Loucy (cell line): Measurements from ENCODE around the gene EHF.

Experiments
- H2AFZ ChIP-seq: fragments of 200-600 bp; sonication (generic); 2 replicates; pipeline ENCODE4 v1.6.0; 2016; ENCODE audit warnings: antibody characterized with exemption, mild to moderate bottlenecking, low read length, moderate library complexity
- H3F3A ChIP-seq: fragments of 200-600 bp; 2 replicates; pipeline ENCODE4 v1.6.0; 2016; ENCODE audit warnings: antibody characterized with exemption, low read depth, mild to moderate bottlenecking
- H3K27me3 ChIP-seq: fragments of 200-600 bp; sonication (generic); 2 replicates; pipeline ENCODE4 v1.6.1; 2014; ENCODE audit warnings: low read length, mild to moderate bottlenecking; ENCODE audit not compliant: insufficient read depth, poor library complexity, severe bottlenecking
- H3K36me3 ChIP-seq: fragments of 200-600 bp; sonication (generic); 2 replicates; pipeline ENCODE4 v1.6.1; 2016; ENCODE audit warnings: low read length; ENCODE audit not compliant: insufficient read depth
- H3K4me1 ChIP-seq: fragments of 200-600 bp; sonication (generic); 2 replicates; pipeline ENCODE4 v1.5.1; 2014; ENCODE audit warnings: low read length, mild to moderate bottlenecking; ENCODE audit not compliant: insufficient read depth, poor library complexity, severe bottlenecking
- H3K4me2 ChIP-seq: fragments of 200-600 bp; sonication (generic); 2 replicates; pipeline ENCODE4 v1.6.0; 2014; ENCODE audit warnings: antibody characterized with exemption, low read length, low read depth, mild to moderate bottlenecking; ENCODE audit not compliant: poor library complexity, severe bottlenecking
- H3K4me3 ChIP-seq: fragments of 200-600 bp; sonication (generic); 2 replicates; pipeline ENCODE4 v1.5.1; 2014; ENCODE audit warnings: low read length, mild to moderate bottlenecking, mixed read lengths; ENCODE audit not compliant: poor library complexity, severe bottlenecking
- H3K79me2 ChIP-seq: fragments of 200-600 bp; sonication (generic); 2 replicates; pipeline ENCODE4 v1.6.1; 2014; ENCODE audit warnings: low read length; ENCODE audit not compliant: insufficient read depth
- H3K9ac ChIP-seq: fragments of 200-600 bp; sonication (generic); 2 replicates; pipeline ENCODE4 v1.6.0; 2014; ENCODE audit warnings: mild to moderate bottlenecking, low read depth, low read length, moderate library complexity; ENCODE audit not compliant: poor library complexity, severe bottlenecking
- H3K9me2 ChIP-seq: fragments of 200-600 bp; sonication (generic); replicated peaks from 2 replicates; pipeline ENCODE4 v1.6.1; 2016; ENCODE audit warnings: low read depth, low read length, mixed read lengths
- H3K9me3 ChIP-seq: fragments of 200-600 bp; sonication (generic); 2 replicates; pipeline ENCODE4 v1.6.1; 2014; ENCODE audit warnings: mild to moderate bottlenecking, antibody characterized with exemption, low read length, low read depth; ENCODE audit not compliant: insufficient read depth
- H4K20me1 ChIP-seq: fragments of 200-600 bp; sonication (generic); 2 replicates; pipeline ENCODE4 v1.6.0; 2014; ENCODE audit warnings: antibody characterized with exemption, low read length, mild to moderate bottlenecking; ENCODE audit not compliant: insufficient read depth, poor library complexity, severe bottlenecking
- CTCF ChIP-seq: fragments of 200-600 bp; sonication (generic); conservative IDR thresholded peaks from 2 replicates; pipeline ENCODE4 v1.5.1; 2014; ENCODE audit warnings: mild to moderate bottlenecking, antibody characterized with exemption, low read length
- EZH2phosphoT487 ChIP-seq: fragments of 200-600 bp; IDR thresholded peaks from 2 replicates; pipeline ENCODE4 v1.6.1; 2018; ENCODE audit warnings: antibody characterized with exemption, mild to moderate bottlenecking, moderate library complexity, borderline replicate concordance

EHF gene

DNA sequence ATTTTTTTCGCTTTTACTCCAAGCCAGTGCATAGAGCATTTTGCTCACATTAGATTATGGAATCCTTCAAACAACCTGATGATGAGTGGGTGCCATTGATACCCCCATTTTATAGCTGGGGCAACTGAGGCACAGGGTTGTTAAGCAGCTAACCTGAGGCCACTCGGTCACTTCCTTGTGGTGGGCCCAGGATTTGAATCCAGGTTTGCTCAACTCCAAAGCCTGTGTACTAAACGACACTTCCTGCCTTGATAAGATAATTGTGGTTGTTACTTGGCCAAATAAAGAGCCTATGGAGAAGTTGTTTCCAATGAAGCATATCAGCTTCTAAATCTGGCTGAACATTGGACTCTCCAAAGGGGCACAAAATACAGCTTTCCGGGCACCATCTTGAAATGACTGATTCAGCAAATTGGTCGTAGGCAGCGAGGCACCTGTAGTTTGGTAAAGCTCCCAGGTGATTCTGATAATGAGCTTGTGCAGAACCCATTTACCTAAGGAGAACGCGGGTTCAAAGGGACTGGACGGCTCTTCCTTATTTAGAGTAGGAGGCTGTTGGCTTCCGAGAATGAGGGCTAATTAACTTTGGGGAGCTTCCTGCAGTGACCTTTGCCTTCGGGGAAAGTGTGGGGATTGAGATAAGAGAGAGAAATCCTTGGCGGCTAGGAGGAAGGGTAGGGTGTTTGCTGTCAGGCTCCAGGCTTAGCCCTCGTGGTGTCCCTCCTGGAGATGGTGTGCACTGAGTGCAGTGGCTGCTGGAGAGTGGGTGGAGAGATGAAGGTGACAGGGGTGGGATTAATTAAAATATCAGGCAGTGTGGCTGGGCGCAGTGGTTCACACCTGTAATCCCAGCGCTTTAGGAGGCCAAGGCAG lies 17.5 kb upstream of the EHF start:
- Histone ChIP-seq H3K36me3 (no peaks in the 10 kb centered on the region), H3K27me3 (no peaks in the 10 kb centered on the region), H3K4me1 (peaks cover 27% of the 10 kb centered on the region), H4K20me1 (no peaks in the 10 kb centered on the region), H3K79me2 (no peaks in the 10 kb centered on the region), H3K4me3 (no peak overlapping the region), H2AFZ (no peak overlapping the region), H3K9ac (no peak overlapping the region), H3K9me2 (no peaks in the 10 kb centered on the region), H3F3A (no peaks in the 10 kb centered on the region), H3K4me2 (no peak overlapping the region), H3K9me3 (no peaks in the 10 kb centered on the region)
- no peak for TF ChIP-seq CTCF
- TF ChIP-seq EZH2phosphoT487: no peak

GRCh38 chr11:34604145-34604544 lies 16.7 kb upstream of the EHF start:
- Histone ChIP-seq H3K4me2 (no peak overlapping the region), H3K4me3 (no peak overlapping the region), H3K36me3 (no peaks in the 10 kb centered on the region), H3K4me1 (peaks cover 23% of the 10 kb centered on the region), H3K79me2 (no peaks in the 10 kb centered on the region), H4K20me1 (no peaks in the 10 kb centered on the region), H3F3A (no peaks in the 10 kb centered on the region), H3K9ac (no peak overlapping the region), H3K9me3 (no peaks in the 10 kb centered on the region), H3K9me2 (no peaks in the 10 kb centered on the region), H3K27me3 (no peaks in the 10 kb centered on the region), H2AFZ (no peak overlapping the region)
- TF ChIP-seq CTCF: no peak
- no peak for TF ChIP-seq EZH2phosphoT487

DNA sequence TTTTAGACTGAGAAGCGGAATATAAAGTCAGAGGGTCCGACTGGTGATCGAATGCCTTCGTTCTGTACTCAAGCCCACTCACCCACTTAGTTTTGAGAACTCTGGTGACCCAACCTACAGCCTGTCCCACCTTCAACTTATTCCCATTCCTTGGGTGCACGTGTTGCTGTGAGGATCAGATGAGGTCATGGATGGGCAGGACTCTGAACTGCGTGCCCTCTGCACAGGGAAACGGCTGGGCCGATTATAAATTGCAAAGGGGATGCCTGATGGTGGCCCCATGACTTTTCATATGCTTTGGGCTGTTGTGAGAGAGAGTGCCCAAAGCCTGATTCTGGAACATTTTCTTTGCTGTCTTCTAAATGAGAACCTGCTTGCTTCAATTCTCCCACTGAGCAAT lies 16.0 kb upstream of the EHF start:
- Histone ChIP-seq H3K27me3 (no peaks in the 10 kb centered on the region), H3K4me1 (peaks cover 15% of the 10 kb centered on the region), H4K20me1 (no peaks in the 10 kb centered on the region), H2AFZ (no peak overlapping the region), H3K9me3 (no peaks in the 10 kb centered on the region), H3K9ac (no peak overlapping the region), H3K36me3 (no peaks in the 10 kb centered on the region), H3K79me2 (no peaks in the 10 kb centered on the region), H3K4me2 (no peak overlapping the region), H3K4me3 (no peak overlapping the region), H3F3A (no peaks in the 10 kb centered on the region), H3K9me2 (no peaks in the 10 kb centered on the region)
- no peak for TF ChIP-seq EZH2phosphoT487
- no peak for TF ChIP-seq CTCF
